DOHH2 (cell line): ENCODE data around the gene SSPN.

Experiments used
- EZH2phosphoT487 ChIP-seq: fragments of 200-600 bp; sonication (generic); IDR thresholded peaks from 2 replicates; pipeline ENCODE4 v1.6.1; 2017; ENCODE audit warnings: borderline replicate concordance, mild to moderate bottlenecking, antibody characterized with exemption, low read length, moderate library complexity, mixed read lengths
- TF ChIP-seq, protein P1 (sequence below): fragments of 200-600 bp; sonication (generic); IDR thresholded peaks from one replicate; pipeline ENCODE4 v1.5.1; 2014; ENCODE audit warnings: antibody characterized with exemption, mild to moderate bottlenecking, low read depth, low read length; ENCODE audit not compliant: poor library complexity, severe bottlenecking

DNA sequence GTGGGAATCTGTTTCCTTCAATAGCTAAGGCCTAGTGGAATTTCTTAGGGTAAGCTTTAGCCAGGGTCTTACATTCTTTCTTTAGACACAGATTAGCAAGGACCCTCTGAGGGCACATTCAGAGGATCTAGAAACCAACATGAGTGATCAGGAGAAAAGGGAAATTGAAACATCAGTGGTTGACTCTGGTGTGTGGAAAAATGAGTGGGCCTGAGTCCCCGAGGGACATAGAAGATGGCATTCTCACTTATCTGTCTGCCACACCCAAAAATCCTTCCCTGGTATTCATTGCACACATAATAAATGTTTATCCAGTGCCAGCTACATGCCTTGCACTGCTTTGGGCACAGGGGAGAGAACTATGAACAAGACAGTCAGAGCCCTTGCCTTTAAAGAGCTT lies 82.9 kb downstream of the SSPN start:
- TF ChIP-seq, protein P1, sequence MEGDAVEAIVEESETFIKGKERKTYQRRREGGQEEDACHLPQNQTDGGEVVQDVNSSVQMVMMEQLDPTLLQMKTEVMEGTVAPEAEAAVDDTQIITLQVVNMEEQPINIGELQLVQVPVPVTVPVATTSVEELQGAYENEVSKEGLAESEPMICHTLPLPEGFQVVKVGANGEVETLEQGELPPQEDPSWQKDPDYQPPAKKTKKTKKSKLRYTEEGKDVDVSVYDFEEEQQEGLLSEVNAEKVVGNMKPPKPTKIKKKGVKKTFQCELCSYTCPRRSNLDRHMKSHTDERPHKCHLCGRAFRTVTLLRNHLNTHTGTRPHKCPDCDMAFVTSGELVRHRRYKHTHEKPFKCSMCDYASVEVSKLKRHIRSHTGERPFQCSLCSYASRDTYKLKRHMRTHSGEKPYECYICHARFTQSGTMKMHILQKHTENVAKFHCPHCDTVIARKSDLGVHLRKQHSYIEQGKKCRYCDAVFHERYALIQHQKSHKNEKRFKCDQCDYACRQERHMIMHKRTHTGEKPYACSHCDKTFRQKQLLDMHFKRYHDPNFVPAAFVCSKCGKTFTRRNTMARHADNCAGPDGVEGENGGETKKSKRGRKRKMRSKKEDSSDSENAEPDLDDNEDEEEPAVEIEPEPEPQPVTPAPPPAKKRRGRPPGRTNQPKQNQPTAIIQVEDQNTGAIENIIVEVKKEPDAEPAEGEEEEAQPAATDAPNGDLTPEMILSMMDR, result no peak
- TF ChIP-seq EZH2phosphoT487, result no peak
